GM21423 (cell line): ENCODE data around the gene TMEM95.
"Not testable (repeated sequence)": the region's sequence is repeated elsewhere in the genome, so short reads cannot be mapped to it uniquely, and the experiment has no call there.

Experiments used
- ATAC-seq: cut with Tn5 transposase; IDR thresholded peaks from one replicate; pipeline ENCODE4 v1.9.1; 2021; ENCODE audit warnings: mild to moderate bottlenecking, moderate library complexity; ENCODE audit not compliant: unreplicated experiment

The TMEM95 gene

DNA sequence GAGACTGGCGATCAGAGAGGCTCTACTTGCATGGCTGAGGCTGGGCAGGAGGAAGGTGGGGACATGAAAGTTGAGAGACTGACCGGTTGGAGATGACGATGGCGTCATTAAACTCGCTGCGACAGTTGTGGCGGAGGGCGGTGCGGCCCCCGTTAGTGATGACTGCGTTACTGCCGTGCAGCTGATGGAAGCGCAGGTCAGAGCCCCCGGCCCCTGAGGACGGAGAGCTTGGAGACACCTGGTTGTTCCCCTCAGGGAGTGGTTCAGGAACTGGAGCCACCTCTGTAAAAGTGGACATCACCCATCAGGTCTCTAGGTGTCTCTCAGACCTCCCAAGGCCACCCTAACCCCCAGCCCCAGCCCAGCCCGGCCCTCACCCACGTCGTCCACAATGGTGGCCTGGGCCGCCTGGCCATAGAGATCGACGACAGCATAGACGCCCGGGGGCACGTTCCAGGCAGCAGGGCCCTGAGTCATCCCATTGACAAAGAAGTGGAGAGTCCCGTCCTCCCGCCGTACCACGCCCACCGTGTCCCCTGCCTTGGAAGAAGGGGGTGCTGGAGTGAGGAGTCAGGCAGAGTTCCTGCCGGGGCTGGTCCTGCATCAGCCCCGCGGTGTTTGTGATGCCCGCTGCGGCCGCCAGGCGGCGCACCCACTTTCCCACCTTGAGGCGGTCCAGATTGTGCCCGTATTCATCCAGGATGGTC, 31.1 kb upstream of the TMEM95 start:
- no peak for ATAC-seq

DNA sequence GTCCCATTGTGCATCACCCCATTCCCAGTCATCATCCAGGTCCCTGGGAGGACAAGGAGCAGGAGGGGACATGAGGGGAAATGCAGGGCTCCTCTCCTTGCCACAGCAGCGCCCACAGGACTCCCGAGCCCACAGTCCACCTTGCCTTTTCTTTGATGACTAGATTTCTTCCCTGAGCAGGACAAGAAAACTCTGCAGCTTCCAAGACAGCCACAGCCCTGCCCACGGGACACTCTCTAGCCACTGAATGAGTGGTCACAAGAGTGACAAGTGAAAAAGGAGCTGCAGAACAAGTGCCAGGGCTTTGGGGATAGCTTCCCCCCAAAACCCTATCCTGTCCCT, 30.5 kb upstream of the TMEM95 start:
- no peak for ATAC-seq

DNA sequence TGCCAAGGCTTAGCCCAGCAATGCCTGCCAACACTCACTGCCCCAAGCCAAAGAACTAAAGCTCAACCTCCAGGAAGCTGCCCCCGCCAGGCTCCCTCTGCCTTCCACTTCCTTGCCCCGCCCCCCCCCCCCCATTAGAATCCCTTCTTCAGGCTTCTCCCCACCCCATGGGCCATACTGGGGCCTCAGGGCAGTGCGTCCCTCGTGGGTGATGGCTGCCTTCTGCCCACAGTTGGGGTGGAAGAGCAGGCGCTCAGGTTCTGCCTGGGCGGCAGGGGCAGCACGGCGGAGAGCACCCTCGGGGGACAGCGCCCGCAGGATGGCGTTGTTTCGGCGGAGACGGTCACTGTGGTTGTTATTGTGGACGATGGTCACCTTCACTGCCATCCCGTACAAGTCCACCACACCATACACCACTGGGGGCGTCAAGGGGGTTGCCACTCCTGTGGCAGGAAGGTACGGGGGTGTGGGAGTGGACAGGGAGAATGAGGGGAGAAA, 29.9 kb upstream of the TMEM95 start:
- no peak for ATAC-seq

DNA sequence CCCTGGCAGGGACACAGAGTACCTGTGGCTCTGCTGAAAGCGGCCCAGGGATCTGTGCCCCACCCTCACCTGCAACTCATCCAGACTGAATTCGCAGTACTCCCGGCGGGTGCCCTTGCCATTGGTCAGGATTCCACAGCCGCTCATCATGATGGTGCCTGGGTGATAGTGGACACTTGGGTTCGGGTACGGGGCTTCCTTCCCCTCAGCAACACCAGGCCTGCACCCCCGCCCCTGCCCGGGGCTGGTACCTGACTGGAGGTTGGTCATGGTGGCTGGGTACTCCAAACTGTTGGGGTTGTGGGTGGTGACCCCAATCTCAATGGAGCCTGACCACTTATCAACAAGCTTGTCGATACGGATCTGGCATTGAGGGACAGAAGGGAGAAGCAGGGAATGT, 28.8 kb upstream of the TMEM95 start:
- no peak for ATAC-seq

GRCh38 chr17:7327056-7327455, 27.9 kb upstream of the TMEM95 start:
- no peak for ATAC-seq

GRCh38 chr17:7327501-7327900, 27.5 kb upstream of the TMEM95 start:
- ATAC-seq = no peak

GRCh38 chr17:7328009-7328408, 26.9 kb upstream of the TMEM95 start:
- no peak for ATAC-seq

DNA sequence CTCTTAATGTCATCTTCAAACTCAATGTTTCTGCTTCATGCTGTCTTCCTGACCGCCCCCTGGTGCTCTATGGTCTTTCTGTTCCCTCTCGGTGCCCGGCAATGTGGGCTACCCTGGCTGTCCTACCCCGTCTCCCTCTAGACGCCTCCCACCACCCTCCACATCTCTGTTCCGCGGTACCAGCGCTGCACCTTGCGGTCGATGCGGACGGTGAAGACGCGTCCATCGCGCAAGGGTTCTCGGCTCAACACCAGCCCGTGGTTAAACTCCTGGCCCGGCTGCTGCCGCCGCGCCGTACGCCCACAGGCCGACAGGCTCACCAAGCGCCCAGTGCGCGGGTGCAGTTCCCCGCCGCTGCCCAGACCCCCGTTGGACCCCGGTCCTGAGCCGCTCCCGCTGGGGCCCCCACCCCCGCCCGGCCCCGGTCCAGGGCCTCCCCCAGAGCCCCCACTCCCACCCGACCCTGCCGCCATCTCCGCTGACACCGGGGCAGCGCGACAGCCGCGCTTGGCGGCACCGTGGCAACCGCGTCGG, 26.0 kb upstream of the TMEM95 start, which contains the start of gene NEURL4:
NEURL4 (minus strand) TSS at position 496 of the 534 bp plus-strand sequence; CDS start at position 473, 23 bp downstream.
- peak; percentile 2 for ATAC-seq

GRCh38 chr17:7329374-7329996, 25.5 kb upstream of the TMEM95 start:
- ATAC-seq = peak; percentile 61

DNA sequence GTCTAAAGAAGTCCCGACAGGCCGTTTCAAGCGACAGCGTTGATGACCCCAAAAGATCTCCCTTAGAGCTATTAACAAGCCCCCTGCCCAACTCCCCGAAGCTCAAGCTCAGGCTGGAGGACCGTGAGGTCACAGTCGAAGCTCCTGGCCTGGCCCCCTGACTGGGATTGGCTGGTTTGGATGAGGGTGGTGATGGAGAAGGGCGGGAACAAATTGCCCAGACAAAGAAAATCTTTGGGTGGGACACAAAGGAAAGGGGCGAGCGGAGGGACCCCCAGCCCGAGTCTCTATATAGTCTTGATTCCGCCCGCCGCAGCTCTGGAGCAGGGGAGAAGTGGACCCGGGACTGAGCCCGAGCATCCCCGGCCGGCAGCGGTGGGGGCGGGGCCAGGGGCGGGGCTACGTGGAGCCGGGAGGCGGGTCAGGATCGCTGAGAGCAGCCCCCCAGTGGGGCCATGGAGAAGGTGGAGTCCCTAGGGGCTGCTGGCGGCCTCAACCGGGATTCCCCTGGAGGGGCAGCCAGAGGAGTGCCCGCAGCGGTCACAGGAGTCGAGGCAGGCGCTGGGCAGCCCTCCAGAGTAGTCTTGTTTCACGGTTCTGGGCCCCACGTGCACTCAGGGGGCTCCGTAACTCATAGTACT, 24.8 kb upstream of the TMEM95 start:
- ATAC-seq = peak; percentile 35

DNA sequence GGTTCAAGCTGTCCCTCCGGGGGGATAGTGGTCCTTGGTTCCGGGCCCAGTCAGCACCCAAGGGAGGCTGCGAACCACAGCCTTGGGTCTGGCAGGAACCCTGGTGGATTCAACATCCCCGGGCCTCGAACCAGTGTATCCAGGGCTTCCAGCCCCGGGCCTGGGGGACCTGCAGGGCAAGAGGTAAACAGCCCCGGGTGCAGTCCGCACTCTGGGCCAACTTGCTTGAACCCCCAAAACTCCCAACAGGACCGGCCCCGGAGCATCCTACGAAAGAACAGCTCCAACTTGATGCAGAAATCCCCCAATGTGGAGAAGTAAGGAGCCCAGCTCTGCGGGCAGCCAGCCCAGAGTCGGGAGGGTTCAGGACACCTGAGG, 24.3 kb upstream of the TMEM95 start:
- ATAC-seq = no peak

DNA sequence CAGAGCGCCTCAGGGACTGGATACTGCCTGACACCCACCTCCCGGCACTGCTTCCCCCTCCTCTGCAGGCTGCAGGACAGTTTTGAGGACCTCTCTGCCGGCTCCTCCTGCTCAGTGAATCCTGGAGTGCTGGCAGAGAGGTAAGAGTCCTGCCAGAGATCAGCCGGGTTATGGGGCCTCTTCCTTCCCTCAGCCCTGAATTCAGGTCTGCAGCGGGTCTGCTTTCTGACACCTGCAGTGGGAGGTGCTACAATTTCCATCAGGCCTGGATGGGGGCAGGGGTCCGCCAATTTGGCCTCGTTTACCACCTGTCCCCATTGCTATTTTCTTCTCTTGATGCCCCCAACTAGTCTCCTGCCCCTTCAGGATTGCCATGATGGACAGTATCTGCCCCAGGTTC, 22.8 kb upstream of the TMEM95 start:
- ATAC-seq = no peak

DNA sequence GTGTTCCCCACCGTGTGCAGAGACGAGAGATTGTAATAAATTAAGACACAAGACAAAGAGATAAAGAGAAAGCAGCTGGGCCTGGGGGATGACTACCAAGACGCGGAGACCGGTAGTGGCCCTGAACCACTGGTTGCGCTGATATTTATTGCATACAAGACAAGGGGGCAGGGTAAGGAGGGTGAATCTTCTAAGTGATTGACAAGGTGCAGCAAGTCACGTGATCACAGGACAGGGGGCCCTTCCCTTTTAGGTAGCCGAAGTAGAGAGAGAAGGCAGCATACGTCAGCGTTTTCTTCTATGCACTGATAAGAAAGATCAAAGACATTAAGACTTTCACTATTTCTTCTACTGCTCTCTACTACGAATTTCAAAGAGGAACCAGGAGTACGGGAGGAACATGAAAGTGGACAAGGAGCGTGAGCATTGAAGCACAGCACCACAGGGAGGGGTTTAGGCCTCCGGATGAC, 22.3 kb upstream of the TMEM95 start:
- not testable (repeated sequence) for ATAC-seq

GRCh38 chr17:7334938-7335538, 19.9 kb upstream of the TMEM95 start:
- ATAC-seq = no peak

DNA sequence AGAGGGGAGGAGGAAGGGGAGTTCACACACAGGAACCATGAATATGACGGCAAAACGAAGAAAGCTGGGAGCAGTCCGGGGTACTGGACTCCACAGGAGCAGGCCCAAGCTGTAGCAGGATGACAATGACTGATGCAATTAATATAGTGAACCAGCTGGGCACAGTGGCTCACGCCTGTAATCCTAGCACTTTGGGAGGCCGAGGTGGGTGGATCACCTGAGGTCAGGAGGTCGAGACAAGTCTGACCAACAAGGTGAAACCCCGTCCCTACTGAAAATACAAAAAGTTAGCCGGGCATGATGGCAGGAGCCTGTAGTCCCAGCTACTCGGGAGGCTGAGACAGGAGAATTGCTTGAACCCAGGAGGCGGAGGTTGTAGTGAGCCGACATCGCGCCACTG, 19.2 kb upstream of the TMEM95 start:
- not testable (repeated sequence) for ATAC-seq

DNA sequence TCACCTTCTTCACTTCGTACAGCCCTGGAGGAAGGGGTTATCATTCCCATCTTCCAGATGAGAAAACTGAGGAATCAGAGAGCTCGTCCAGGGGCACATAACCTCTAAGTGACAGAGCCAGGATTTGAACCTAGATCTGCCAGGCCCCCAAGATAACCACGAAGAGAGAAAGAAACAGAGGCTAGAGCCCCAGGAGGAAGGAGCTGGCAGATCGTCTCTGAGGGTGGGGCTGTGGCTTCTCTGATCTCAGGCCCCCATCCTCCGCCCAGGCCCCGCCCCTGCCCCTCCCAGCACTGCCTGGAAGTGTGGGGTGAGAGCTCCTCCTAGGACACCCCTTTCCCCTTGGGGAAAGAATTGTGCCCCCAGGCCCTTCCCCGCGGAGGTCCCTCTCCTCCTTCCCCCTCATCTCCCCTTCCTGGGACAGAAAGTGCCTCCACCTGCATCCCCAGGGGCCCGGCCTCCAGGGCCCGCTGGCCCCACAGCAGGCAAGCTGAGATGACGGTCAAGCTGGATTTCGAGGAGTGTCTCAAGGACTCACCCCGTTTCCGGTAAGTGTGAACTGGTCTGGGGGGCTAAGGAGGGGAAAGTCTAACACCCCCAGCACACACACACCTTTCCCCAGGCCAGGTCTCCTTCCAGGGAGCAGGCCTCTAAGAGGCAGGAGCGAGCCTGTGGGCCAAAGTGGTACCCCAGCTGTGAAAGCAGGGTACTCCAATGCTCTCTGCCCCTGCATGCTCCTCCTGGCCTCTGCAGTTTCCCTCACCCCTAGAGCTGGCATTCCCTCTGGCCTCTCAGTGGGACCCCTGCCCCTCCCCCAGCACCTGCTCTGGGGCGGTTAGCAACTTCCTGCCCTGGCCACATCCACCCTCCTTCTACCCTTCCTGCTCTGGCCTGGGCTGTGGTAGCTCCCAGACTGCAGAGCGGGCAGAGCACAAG, 18.4 kb upstream of the TMEM95 start, which contains the start of gene ACAP1:
ACAP1 (plus strand) TSS at position 290 of the 936 bp plus-strand sequence; CDS start at position 496, 206 bp downstream.
- ATAC-seq = peak; percentile 56

GRCh38 chr17:7337600-7337999, 17.4 kb upstream of the TMEM95 start:
- not testable (repeated sequence) for ATAC-seq

DNA sequence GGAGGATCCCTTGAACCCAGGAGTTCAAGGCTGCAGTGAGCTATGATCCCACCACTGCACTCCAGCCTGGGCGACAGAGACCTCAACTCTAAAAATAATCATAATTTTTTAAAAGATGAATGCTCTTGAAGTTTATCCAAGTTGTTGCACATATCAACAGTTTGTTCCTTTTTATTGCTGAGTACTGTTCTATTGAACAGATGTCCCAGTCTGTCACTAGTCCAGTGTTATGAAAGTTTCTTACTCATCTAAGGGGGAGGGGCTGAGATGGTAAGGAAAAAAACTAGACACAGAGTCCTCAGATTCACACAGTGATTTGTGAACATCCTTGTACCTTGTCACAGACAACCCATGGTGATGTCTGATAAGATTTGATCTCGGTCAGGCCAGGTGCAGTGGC, 14.8 kb upstream of the TMEM95 start:
- ATAC-seq = no peak

DNA sequence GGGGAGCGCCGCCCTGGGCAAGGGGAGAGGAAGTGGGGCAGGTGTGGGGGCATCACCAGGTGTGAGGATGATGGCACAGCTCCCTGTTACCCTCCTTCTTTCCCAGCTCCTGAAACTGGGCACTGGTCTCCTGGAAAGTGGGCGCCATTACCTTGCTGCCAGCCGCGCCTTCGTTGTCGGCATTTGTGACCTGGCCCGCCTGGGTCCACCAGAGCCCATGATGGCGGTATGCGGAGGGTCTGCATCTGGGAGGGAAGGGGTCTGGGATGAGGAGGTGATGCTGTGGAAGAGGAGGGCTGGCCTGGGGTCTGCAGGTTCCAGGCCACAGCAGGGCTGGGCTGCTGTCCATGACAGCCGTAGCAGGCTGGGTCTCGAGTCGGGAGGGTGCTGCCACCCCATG, 13.1 kb upstream of the TMEM95 start:
- no peak for ATAC-seq

GRCh38 chr17:7343250-7343649, 11.7 kb upstream of the TMEM95 start:
- ATAC-seq = no peak
